WERI-Rb-1 (cell line): ENCODE data around the gene MAGI1.

ENCODE experiments used
- DNase-seq: peaks from one replicate; pipeline ENCODE4 v3.0.0-alpha.2; 2020
- H3K27ac ChIP-seq: fragments of 250-450 bp; sonication (Bioruptor Pico); 2 replicates; pipeline ENCODE4 v1.5.1; 2020; ENCODE audit warnings: mild to moderate bottlenecking, moderate library complexity
- H3K27me3 ChIP-seq: fragments of 250-450 bp; sonication (Bioruptor Pico); 2 replicates; pipeline ENCODE4 v1.5.1; 2021; ENCODE audit warnings: mild to moderate bottlenecking, low read depth, moderate library complexity; ENCODE audit not compliant: insufficient read depth, severe bottlenecking
- H3K36me3 ChIP-seq: fragments of 250-450 bp; sonication (Bioruptor Pico); 2 replicates; pipeline ENCODE4 v1.5.1; 2020; ENCODE audit warnings: mild to moderate bottlenecking, moderate library complexity
- H3K4me3 ChIP-seq: 2 replicates; pipeline ENCODE4 v1.5.1; 2011; ENCODE audit warnings: low read depth, mild to moderate bottlenecking, control low read depth, low read length
- H3K9me3 ChIP-seq: fragments of 250-450 bp; sonication (Bioruptor Pico); 2 replicates; pipeline ENCODE4 v1.5.1; 2021; ENCODE audit warnings: mild to moderate bottlenecking, moderate library complexity; ENCODE audit not compliant: severe bottlenecking
- TF ChIP-seq, protein P1 (sequence below): IDR thresholded peaks from 2 replicates; pipeline ENCODE4 v1.5.1; 2011; ENCODE audit warnings: low read depth, mild to moderate bottlenecking, control low read depth, inconsistent platforms, low read length

Gene MAGI1

DNA sequence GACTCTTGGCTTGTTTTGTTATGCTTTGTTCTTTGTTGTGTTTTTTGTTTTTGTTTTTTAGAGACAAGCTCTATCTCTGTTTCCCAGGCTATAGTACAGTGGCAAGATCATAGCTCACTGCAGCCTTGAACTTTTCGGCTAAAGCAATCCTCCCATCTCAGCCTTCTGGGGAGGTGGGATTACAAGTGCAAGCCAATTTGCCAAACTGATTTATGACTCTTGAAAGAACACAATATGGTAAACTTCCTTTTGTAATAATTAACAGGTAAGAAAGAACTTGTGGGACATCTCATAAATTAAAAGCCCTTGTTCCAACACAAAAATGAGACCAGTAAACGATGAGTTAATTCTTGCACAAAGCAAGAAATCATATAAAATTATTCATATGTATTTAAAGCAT is 476.3 kb downstream of the MAGI1 start:
- DNase-seq: no peak
- Histone ChIP-seq H3K4me3 (no peak overlapping the region), H3K9me3 (no peaks in the 10 kb centered on the region), H3K27me3 (no peaks in the 10 kb centered on the region), H3K36me3 (no peaks in the 10 kb centered on the region), H3K27ac (no peak overlapping the region)
- TF ChIP-seq, protein P1, sequence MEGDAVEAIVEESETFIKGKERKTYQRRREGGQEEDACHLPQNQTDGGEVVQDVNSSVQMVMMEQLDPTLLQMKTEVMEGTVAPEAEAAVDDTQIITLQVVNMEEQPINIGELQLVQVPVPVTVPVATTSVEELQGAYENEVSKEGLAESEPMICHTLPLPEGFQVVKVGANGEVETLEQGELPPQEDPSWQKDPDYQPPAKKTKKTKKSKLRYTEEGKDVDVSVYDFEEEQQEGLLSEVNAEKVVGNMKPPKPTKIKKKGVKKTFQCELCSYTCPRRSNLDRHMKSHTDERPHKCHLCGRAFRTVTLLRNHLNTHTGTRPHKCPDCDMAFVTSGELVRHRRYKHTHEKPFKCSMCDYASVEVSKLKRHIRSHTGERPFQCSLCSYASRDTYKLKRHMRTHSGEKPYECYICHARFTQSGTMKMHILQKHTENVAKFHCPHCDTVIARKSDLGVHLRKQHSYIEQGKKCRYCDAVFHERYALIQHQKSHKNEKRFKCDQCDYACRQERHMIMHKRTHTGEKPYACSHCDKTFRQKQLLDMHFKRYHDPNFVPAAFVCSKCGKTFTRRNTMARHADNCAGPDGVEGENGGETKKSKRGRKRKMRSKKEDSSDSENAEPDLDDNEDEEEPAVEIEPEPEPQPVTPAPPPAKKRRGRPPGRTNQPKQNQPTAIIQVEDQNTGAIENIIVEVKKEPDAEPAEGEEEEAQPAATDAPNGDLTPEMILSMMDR: no peak

DNA sequence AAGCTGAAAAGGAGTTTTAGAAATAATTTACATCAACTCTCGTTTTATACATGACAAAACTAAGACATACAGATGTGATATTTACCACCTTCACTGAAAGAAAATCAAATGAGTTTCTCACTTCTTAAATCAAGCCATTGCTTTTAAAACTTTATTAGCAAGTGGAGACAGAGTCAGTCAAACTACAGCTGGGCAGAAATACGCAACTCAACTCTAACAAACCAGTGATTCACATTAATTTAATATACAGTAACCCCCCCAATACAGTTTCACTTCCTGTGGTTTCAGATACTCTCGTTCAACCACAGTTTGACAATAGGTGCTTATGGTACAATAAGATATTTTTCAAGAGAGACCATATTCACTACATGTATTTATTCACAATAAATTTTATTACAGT is 477.1 kb downstream of the MAGI1 start:
- Histone ChIP-seq H3K27me3 (no peaks in the 10 kb centered on the region), H3K27ac (no peak overlapping the region), H3K36me3 (no peaks in the 10 kb centered on the region), H3K9me3 (no peaks in the 10 kb centered on the region), H3K4me3 (no peak overlapping the region)
- TF ChIP-seq, protein P1: no peak
- DNase-seq: no peak

DNA sequence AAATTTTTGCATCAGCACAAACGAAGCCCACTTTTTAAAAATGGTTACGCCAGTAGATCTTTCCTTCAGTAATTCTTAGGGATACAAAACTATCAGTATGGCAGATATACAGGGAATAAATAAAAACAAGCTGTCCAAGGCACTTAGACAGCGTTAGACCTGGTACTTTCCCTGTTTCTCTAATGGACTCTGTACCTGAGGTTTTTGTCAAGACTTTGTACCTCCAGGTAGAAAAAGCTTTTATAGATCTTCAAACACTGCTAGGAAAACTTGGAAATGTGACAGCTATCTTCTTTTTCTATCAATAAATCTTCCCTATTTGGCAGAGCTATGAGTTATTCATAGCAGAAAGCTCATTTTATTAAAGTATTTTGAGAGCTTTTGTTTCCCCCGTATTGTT is 477.8 kb downstream of the MAGI1 start:
- TF ChIP-seq, protein P1: no peak
- Histone ChIP-seq H3K9me3 (no peaks in the 10 kb centered on the region), H3K4me3 (no peak overlapping the region), H3K27me3 (no peaks in the 10 kb centered on the region), H3K27ac (no peak overlapping the region), H3K36me3 (no peaks in the 10 kb centered on the region)
- no peak for DNase-seq

DNA sequence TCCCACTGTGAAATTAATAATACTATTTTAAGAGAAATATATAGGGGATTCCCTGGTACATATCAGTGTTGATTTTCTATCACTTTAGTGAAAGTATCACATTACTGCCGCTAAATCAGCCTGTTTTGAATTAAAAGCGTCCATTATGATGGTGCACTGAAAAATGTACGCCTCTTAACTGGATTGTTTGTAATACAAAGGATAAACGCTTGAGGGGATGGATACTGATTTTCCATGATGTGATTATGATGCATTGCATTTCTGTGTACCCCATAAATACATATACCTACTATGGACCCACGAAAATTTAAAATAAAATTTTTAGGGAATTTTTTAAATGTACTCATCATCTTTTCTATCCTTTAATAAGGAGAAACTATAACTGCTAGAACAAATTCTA is 478.6 kb downstream of the MAGI1 start:
- H3K27ac ChIP-seq: no peak overlapping the region
- H3K4me3 ChIP-seq: no peak overlapping the region
- TF ChIP-seq, protein P1: no peak
- no peaks in the 10 kb centered on the region for H3K27me3 ChIP-seq
- no peak for DNase-seq
- H3K36me3 ChIP-seq: no peaks in the 10 kb centered on the region
- H3K9me3 ChIP-seq: no peaks in the 10 kb centered on the region

DNA sequence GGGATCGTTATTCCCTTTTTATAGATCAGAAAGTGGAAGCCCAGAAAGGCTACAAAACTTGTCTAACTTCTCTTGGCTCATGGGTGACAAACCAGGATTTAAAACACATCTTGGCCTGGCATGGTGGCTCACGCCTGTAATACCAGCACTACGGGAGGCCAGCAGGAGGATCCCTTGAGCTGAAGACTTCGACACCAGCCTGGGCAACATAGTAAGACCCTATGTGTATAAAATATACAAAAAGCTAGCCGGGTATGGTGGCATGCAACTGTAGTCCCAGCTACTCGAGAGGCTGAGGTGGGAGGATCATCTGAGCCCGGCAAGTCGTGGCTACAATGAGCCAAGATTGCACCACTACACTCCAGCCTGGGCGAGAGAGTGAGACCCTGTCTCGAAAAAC is 479.1 kb downstream of the MAGI1 start:
- Histone ChIP-seq H3K27me3 (no peaks in the 10 kb centered on the region), H3K4me3 (no peak overlapping the region), H3K9me3 (no peaks in the 10 kb centered on the region), H3K36me3 (no peaks in the 10 kb centered on the region), H3K27ac (no peak overlapping the region)
- TF ChIP-seq, protein P1: no peak
- no peak for DNase-seq

DNA sequence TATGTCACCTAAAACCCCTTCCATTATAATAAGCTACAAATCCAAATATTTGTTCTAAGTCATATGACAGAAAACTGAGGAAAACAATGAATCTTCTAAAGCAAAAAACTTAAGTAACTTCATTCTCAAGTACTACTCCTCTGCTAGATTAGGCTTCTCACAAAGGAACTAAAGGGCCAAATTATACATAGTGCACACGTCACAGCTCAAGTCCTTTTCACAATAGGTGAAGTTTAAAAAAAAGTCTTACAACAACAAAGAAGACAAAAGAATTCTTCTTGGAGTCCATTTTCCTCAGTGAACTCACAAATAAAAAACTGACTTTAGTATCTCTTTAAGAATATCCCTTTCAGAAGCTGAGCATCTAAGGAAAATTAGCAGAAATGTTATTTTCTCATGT is 479.9 kb downstream of the MAGI1 start:
- TF ChIP-seq, protein P1: no peak
- Histone ChIP-seq H3K27me3 (no peaks in the 10 kb centered on the region), H3K9me3 (no peaks in the 10 kb centered on the region), H3K27ac (no peak overlapping the region), H3K36me3 (no peaks in the 10 kb centered on the region), H3K4me3 (no peak overlapping the region)
- DNase-seq: no peak
